ENCODE results near the gene FAM76B. TPM values are rescaled to one million over a fixed set of nuclear protein-coding genes. Genes with fewer than 3 reads are reported as not detected.
A peak's percentile ranks its signal among the peaks of the same experiment; 100 is the strongest.

The FAM76B gene
- total RNA-seq, 1 donor from 2014 or later = 37.3 TPM

DNA sequence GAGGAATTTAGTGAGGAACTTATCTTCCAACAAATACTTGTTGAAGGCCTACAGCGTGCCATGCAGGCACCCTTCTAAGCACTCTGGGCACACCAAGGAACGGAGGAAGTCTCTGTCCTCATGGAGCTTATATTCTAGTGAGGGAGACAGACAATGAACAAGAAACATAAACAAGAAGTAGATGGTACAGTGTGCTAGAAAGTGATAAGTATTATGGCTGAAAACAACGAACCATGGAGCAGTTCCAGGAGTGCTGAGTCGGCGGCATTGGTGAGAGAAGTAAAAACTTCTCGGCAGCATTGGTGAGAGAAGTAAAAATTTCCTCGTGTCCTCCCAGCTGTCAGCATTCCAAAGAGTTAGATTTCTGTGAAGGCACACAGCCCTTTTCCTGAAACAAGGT lies 53.2 kb downstream of the FAM76B start:
- Mint-ChIP-seq H3K9me3 (no peaks in the 10 kb centered on the region), H3K27me3 (ENCODE audit: low read depth) (no peaks in the 10 kb centered on the region), H3K4me3 (no peak overlapping the region), H3K36me3 (no peaks in the 10 kb centered on the region), H3K27ac (no peak overlapping the region), H3K4me1 (peaks cover 16% of the 10 kb centered on the region)
- DNase-seq (ENCODE audit: low spot score in 2 of 2, unreplicated experiment in 2 of 2) = no peak
- TF ChIP-seq, protein P1, sequence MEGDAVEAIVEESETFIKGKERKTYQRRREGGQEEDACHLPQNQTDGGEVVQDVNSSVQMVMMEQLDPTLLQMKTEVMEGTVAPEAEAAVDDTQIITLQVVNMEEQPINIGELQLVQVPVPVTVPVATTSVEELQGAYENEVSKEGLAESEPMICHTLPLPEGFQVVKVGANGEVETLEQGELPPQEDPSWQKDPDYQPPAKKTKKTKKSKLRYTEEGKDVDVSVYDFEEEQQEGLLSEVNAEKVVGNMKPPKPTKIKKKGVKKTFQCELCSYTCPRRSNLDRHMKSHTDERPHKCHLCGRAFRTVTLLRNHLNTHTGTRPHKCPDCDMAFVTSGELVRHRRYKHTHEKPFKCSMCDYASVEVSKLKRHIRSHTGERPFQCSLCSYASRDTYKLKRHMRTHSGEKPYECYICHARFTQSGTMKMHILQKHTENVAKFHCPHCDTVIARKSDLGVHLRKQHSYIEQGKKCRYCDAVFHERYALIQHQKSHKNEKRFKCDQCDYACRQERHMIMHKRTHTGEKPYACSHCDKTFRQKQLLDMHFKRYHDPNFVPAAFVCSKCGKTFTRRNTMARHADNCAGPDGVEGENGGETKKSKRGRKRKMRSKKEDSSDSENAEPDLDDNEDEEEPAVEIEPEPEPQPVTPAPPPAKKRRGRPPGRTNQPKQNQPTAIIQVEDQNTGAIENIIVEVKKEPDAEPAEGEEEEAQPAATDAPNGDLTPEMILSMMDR (IDR thresholded peaks at IDR 0.05; ENCODE audit: unreplicated experiment) = no peak

DNA sequence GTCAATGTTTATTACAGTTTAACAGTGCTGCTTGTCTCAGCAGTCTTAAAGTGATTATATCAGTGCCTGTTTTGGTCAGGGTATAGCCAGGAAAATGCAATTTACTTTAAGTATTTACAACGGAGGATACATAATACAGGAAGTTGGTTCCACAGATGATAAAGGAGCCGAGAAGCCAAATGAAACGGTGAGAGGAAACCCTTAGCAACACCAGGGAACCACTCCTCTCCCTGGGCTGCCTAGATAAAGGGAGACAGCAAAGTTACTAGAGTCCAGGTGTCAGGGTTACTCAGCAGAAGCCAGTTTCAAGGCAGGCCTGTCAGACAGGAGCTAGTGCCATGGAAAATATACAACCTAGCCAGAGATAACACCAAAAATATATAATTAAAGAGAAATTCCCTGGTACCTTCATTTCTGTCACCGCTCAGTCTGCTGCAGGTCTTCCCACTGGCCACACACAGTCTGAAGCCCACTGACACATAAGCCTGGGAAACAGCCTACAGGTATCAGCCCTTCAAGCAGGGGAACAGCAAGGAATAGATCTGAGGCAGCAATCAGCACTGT lies 55.5 kb downstream of the FAM76B start:
- TF ChIP-seq, protein P1 (IDR thresholded peaks at IDR 0.05; ENCODE audit: unreplicated experiment) = no peak
- H3K4me1 Mint-ChIP-seq = peaks cover 16% of the 10 kb centered on the region
- peak overlapping the region; percentile 76 for H3K27ac Mint-ChIP-seq
- no peak overlapping the region for H3K4me3 Mint-ChIP-seq
- no peaks in the 10 kb centered on the region for H3K36me3 Mint-ChIP-seq
- no peaks in the 10 kb centered on the region for H3K9me3 Mint-ChIP-seq
- no peaks in the 10 kb centered on the region for H3K27me3 Mint-ChIP-seq (ENCODE audit: low read depth)
- DNase-seq (ENCODE audit: low spot score in 2 of 2, unreplicated experiment in 2 of 2) = no peak

DNA sequence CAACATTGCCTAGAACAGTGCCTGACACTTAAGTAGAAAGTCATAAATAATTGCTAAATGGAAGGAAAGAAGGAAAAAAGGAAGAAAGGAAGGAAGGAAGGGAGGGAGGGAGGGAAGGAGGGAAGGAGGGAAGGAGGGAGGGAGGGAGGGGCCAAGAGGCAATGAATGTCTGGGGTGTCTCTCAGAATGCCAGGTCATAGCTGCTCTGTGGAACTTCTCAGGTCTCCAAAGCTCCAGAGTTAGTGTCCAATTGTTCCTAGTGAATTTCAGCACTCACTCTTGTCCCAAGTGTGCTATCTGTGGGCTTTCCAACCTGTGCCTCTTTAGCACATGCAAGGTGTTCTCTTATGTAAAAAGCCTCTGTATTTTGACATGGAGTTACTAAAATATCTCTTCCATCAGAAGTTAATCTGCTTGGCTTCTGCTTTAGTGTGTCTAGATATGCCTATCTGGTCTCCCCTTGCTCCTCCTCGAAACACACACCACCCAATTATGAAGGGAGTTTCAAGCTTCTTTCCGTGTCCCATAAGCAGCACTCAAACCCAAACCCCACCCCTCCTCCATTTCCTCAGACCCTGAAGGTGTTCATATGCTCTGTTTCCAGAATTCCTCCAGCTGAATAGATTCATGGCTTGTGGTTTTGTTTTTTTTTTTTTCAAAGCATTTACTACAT lies 56.5 kb downstream of the FAM76B start:
- no peak for DNase-seq (ENCODE audit: low spot score in 2 of 2, unreplicated experiment in 2 of 2)
- Mint-ChIP-seq H3K27me3 (ENCODE audit: low read depth) (no peaks in the 10 kb centered on the region), H3K4me3 (no peak overlapping the region), H3K27ac (no peak overlapping the region), H3K36me3 (no peaks in the 10 kb centered on the region), H3K9me3 (no peaks in the 10 kb centered on the region), H3K4me1 (peaks cover 16% of the 10 kb centered on the region)
- TF ChIP-seq, protein P1 (IDR thresholded peaks at IDR 0.05; ENCODE audit: unreplicated experiment) = no peak

DNA sequence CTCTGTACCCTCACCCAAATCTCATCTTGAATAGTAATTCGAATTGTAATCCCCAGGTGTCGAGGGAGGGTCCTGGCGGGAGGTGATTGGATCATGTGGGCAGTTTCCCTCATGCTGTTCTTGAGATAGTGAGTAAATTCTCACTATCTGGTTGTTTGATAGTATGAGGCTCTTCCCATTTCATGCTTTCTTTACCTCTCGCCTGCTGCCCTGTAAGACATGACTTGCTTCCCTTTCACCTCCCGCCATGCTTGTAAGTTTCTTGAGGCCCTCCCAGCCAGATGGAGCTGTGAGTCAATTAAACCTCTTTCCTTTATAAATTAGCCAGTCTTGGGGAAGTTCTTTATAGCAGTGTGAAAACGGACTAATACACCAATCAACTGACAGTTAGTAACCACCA lies 60.1 kb downstream of the FAM76B start:
- Mint-ChIP-seq H3K9me3 (no peaks in the 10 kb centered on the region), H3K4me3 (no peak overlapping the region), H3K36me3 (no peaks in the 10 kb centered on the region), H3K27ac (no peak overlapping the region), H3K27me3 (ENCODE audit: low read depth) (no peaks in the 10 kb centered on the region), H3K4me1 (peaks cover 13% of the 10 kb centered on the region)
- DNase-seq (ENCODE audit: low spot score in 2 of 2, unreplicated experiment in 2 of 2) = no peak
- TF ChIP-seq, protein P1 (IDR thresholded peaks at IDR 0.05; ENCODE audit: unreplicated experiment) = no peak

GRCh38 chr11:95728790-95729189 lies 60.8 kb downstream of the FAM76B start:
- TF ChIP-seq, protein P1 (IDR thresholded peaks at IDR 0.05; ENCODE audit: unreplicated experiment) = no peak
- H3K4me1 Mint-ChIP-seq = peaks cover 6% of the 10 kb centered on the region
- H3K27me3 Mint-ChIP-seq (ENCODE audit: low read depth) = no peaks in the 10 kb centered on the region
- no peaks in the 10 kb centered on the region for H3K9me3 Mint-ChIP-seq
- H3K27ac Mint-ChIP-seq = no peak overlapping the region
- H3K36me3 Mint-ChIP-seq = no peaks in the 10 kb centered on the region
- H3K4me3 Mint-ChIP-seq = no peak overlapping the region
- no peak for DNase-seq (ENCODE audit: low spot score in 2 of 2, unreplicated experiment in 2 of 2)
